ENCODE data around the gene SYNJ1. TPM values are rescaled to one million over a fixed set of nuclear protein-coding genes. Genes with fewer than 3 reads are reported as not detected.

Gene SYNJ1
- total and polyA plus RNA-seq, 7 donors: 5.9 to 14.8 (median 10.8) TPM

DNA sequence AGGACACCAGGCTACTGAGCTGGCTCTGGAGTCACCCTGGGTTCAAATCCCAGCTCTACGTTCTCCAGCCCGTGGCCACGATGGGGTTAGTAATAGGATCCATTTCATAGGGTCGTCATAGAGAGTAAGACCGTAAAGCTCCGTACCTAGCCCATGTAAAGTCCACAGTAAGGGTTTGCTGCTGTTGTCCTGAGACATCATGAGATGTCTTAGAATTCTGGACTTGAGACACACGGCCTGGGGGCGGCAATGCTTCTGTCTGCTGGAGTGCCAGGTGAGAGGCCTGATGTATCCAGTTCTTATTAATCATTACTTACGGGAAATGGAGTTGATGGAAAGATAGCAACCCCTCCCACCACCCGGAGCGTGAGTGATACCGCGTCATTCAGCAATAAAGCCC lies 146.1 kb downstream of the SYNJ1 start:
- Histone ChIP-seq H3K4me3 (no peak overlapping the region), H3K36me3 (ENCODE audit: insufficient read depth in 1 of 2, low read depth in 1 of 2) (peaks cover 2 to 20% of the 10 kb centered on the region in 2 donors), H3K27me3 (ENCODE audit: insufficient read depth in 3 of 3, low read length in 2 of 3) (no peaks in the 10 kb centered on the region), H3K4me1 (no peaks in the 10 kb centered on the region), H3K9me3 (no peaks in the 10 kb centered on the region), H3K27ac (no peak overlapping the region)
- DNase-seq: no peak
- TF ChIP-seq, protein P1, sequence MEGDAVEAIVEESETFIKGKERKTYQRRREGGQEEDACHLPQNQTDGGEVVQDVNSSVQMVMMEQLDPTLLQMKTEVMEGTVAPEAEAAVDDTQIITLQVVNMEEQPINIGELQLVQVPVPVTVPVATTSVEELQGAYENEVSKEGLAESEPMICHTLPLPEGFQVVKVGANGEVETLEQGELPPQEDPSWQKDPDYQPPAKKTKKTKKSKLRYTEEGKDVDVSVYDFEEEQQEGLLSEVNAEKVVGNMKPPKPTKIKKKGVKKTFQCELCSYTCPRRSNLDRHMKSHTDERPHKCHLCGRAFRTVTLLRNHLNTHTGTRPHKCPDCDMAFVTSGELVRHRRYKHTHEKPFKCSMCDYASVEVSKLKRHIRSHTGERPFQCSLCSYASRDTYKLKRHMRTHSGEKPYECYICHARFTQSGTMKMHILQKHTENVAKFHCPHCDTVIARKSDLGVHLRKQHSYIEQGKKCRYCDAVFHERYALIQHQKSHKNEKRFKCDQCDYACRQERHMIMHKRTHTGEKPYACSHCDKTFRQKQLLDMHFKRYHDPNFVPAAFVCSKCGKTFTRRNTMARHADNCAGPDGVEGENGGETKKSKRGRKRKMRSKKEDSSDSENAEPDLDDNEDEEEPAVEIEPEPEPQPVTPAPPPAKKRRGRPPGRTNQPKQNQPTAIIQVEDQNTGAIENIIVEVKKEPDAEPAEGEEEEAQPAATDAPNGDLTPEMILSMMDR (IDR thresholded peaks at IDR 0.05): no peak
- intact Hi-C loops (cut with DNase I): no loop called here
- ATAC-seq: no peak
- WGBS, 3 donors: 85 to 90% (median 89%) methylated on average over 13 of the region's 13 CpGs

DNA sequence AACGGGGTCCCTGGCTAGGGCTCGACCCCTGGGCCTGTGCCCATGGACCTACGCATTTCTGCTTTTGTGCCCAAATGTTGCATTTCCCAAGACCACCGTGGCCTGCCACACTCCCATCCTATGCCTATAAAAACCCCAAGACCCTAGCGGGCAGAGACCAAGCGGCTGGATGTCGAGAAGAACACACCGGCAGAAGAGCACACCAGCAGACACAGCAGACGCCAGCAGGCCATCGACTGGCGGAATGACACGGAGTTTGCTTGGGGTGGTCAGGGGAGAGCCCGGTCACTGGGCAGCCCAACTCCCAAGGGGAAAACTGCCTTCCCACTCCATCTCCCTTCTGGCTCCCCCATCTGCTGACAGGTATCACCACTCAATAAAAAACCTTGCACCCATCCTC lies 146.9 kb downstream of the SYNJ1 start:
- Histone ChIP-seq H3K36me3 (ENCODE audit: insufficient read depth in 1 of 2, low read depth in 1 of 2) (peaks cover 0 to 23% of the 10 kb centered on the region in 2 donors), H3K27ac (no peak overlapping the region), H3K27me3 (ENCODE audit: insufficient read depth in 3 of 3, low read length in 2 of 3) (no peaks in the 10 kb centered on the region), H3K4me3 (no peak overlapping the region), H3K4me1 (no peaks in the 10 kb centered on the region), H3K9me3 (no peaks in the 10 kb centered on the region)
- intact Hi-C loops (cut with DNase I): no loop called here
- 89 to 93% (median 91%) methylated on average over 13 of the region's 13 CpGs for WGBS, 3 donors
- TF ChIP-seq, protein P1 (IDR thresholded peaks at IDR 0.05): no peak
- no peak for ATAC-seq
- DNase-seq: no peak

Other genes starting within 250 kb of the SYNJ1 start
- 1 to 10 TPM in 1 of 4 donors, under 1 TPM in 2, not detected in 1; 0.38 to 1.0 (median 0.63) TPM for gene TCP10L, start 142.5 kb downstream of the SYNJ1 start, total RNA-seq
- gene TCP10L, start 142.5 kb downstream of the SYNJ1 start, polyA plus RNA-seq: 1 to 10 TPM in 1 of 3 donors, under 1 TPM in 2; 0.27 to 1.9 (median 0.35) TPM
- 10 to 100 TPM; 24.6 to 31.6 (median 26.0) TPM for gene CFAP298, start 115.6 kb downstream of the SYNJ1 start, total RNA-seq
- gene CFAP298, start 115.6 kb downstream of the SYNJ1 start, polyA plus RNA-seq: 10 to 100 TPM; 35.9 to 64.8 (median 45.6) TPM
- gene PAXBP1, start 43.7 kb upstream of the SYNJ1 start, total RNA-seq: 10 to 100 TPM in 3 of 4 donors, 1 to 10 TPM in 1; 9.6 to 18.7 (median 13.6) TPM
- 10 to 100 TPM in 1 of 3 donors, 1 to 10 TPM in 2; 9.6 to 15.3 (median 10.0) TPM for gene PAXBP1, start 43.7 kb upstream of the SYNJ1 start, polyA plus RNA-seq

All from psoas muscle (tissue), 8 donors.